NOMO-1 (cell line): Measurements from ENCODE around the gene MT1H.
A peak's percentile ranks its signal among the peaks of the same experiment; 100 is the strongest.
"Not testable (repeated sequence)": the region's sequence is repeated elsewhere in the genome, so short reads cannot be mapped to it uniquely, and the experiment has no call there.

Source experiments
- DNase-seq, 2 experiments: peaks; one replicate each; lab custom pipeline; 2025; ENCODE audit not compliant: unreplicated experiment in 2 of 2; lab: John Stamatoyannopoulos, UW

The MT1H gene

GRCh38 chr16:56662357-56663354 is 7.0 kb upstream of the MT1H start:
- no peak for DNase-seq

DNA sequence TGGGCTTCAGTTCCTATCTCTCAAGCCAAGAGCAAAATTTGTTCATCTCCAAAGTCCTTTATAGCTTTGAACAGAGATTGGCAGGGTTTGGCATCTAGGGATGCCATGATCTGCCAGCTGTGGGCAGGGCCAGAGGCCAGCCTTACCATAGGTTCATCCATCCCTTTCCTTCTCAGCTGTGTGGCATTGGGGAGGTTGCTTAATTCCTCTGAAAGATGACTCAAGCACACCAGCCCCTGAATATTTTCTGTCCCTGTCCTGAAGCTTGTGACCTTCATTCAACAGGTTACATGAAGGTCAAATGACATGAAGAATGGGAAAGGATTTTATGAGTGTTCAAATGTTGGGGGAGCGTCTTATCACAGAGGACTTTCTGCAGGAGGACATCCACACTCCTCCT is 5.1 kb upstream of the MT1H start:
- no peak for DNase-seq

- not testable (repeated sequence) for DNase-seq
Measured at GRCh38 chr16:56665286-56666261, 4.0 kb upstream of the MT1H start.

DNA sequence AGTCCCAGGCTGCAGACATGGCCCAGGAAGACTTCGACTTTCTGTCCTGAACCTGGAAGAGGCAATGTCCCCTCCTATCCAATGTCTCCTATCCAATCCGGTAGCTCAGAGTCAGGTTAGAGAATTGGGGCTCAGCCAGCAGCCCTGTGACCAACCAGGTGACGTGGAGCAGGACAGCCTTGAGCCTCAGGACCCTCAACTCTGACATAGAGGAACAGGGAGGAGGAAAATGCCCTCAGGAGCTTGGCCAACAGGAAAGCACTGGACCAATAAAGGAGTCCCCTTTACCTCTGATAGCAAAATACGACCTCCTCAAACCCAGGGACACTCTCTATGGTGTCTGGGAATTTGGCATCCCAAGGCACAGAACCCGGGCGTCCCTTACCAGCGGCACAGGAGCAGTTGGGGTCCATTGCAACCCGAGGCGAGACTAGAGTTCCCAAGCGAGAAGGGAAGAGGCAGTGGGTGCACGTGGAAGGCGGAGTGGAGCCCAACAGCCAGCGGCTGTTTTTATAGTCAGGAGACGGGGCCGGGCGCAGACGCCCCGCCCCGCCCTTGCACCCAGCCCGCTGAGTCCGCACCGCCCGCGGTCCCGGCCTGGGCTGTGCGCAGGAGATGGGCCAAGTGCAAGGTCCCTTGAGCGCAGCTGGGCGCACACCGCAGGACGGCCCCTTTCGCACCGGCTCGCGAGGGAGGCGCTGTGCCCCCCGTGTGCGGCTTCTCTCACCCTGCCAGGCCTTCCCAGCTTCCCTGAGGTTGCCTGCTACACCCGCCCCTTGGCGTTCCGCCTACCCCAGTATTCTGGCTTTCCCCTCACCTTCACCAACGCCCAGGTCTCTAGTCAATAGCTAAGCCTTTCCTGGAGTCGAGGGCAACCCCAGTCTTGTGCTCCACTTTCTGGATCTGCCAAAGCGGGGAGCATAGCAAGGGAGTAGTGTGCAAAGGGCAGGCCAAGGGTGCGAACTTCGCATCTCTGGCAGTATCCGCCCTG is 1.7 kb upstream of the MT1H start, which contains the start of gene MT1G:
MT1G (minus strand) TSS at position 485 of the 991 bp plus-strand sequence; CDS start at position 413, 72 bp downstream.
- DNase-seq: peak; percentile 82 to 96

DNA sequence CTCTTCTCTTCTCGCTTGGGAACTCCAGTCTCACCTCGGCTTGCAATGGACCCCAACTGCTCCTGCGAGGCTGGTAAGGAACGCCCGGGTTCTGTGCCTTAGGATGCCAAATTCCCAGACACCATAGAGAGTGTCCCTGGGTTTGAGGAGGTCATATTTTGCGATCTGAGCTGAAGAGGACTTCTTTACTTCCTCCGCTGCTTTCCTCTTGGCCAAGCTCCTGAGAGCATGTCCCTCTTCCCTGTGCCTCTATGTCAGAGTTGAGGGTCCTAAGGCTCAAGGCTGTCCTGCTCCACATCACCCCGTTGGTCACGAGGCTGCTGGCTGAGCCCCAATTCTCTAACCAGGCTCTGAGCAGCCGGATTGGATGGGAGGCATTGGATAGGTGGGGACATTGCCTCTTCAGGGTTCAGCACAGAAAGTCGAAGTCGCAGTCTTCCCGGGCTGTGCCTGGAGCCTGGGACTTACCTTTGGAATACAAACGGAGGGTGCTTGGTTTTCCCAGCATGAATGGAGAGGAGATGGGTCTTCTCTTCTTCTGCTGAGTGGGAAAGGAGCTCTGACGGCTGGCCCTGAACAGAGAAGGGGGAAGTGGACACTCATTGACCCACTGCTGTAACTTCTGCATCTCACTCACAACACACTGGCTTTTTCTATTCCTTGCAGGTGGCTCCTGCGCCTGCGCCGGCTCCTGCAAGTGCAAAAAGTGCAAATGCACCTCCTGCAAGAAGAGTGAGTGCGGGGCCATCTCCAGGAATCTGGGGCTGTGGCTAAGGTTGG is 416 bp downstream of the MT1H start:
- DNase-seq: peak in 1 of 2 experiments; percentile 35

DNA sequence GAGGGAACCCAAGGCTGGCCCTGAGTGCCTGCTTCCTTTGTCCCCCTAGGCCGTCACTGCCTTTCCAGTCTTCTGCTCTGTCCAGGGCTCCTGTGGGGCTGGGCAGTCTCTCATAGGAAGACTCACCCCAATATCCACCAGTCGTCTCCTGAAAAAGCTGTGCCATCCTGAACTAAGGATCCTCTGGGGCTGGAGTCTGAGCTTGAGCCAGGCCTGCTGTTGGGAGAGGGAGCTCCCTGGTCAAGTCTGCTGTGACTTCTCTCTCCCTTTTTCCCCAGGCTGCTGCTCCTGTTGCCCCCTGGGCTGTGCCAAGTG is 963 bp downstream of the MT1H start:
- DNase-seq: no peak

GRCh38 chr16:56671691-56672090 is 2.1 kb downstream of the MT1H start:
- DNase-seq: not testable (repeated sequence)

- DNase-seq: not testable (repeated sequence)
Measured at GRCh38 chr16:56672171-56672570, 2.6 kb downstream of the MT1H start.

- peak in 1 of 2 experiments; percentile 8 for DNase-seq
Measured at GRCh38 chr16:56672761-56673536, 3.3 kb downstream of the MT1H start.

DNA sequence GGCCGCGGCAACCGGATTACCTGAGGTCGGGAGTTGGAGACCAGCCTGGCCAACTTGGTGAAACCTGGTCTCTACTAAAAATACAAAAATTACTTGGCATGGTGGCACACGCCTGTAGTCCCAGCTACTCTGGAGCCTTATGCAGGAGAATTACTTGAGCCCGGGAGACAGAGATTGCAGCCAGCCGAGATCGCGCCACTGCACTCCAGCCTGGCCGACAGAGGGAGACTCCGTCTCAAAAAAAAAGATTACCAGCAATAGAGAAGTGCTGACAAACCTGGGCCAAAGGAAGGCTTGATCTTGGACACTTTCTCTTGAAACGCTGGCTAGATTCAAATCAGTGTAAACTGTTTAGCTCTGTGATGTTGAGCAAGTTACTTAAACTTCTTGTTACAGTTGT is 4.3 kb downstream of the MT1H start:
- peak; percentile 51 to 67 for DNase-seq

GRCh38 chr16:56674570-56674969 is 5.0 kb downstream of the MT1H start:
- not testable (repeated sequence) for DNase-seq

GRCh38 chr16:56675685-56676210 is 6.1 kb downstream of the MT1H start:
- DNase-seq: peak in 1 of 2 experiments; percentile 24

GRCh38 chr16:56677474-56677873 is 7.9 kb downstream of the MT1H start:
- no peak for DNase-seq

- no peak for DNase-seq
Measured at GRCh38 chr16:56679078-56679730, 9.6 kb downstream of the MT1H start.

GRCh38 chr16:56679818-56680217 is 10.2 kb downstream of the MT1H start:
- DNase-seq: peak; percentile 18 to 42

DNA sequence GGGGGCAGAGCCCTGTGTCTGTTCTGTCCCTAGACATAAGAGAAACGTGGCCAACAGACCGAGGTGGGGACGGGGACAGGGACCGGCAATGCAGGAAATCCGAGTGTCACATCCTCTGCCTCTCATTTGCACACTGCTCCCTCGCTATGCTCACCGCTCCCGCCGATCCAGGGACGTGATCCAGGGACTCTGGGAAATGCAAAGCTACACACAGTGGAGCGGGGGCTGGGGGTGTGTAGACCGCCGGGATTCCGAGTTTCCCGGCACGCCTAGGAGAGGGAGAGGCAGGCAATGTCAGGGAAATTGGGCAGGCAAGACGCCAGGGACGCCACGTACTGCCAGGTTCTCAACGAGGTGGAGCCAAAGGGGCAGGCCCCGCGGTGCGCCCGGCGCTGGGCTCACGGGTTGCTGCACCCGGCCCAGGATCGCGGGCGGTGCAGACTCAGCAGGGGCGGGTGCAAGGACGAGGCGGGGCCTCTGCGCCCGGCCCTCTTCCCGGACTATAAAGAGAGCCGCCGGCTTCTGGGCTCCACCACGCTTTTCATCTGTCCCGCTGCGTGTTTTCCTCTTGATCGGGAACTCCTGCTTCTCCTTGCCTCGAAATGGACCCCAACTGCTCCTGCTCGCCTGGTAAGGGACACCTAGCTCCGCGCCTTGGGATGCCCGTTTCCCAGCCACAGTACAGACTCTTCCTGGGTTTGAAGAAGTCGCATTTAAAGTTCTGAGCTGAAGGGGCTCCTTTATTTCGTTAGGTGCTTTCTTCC is 12.5 kb downstream of the MT1H start, which contains the start of gene MT1X:
MT1X (plus strand) TSS at position 532 of the 764 bp plus-strand sequence; CDS start at position 603, 71 bp downstream.
- peak; percentile 92 to 96 for DNase-seq
